ENCODE measurements around the gene IL1RAPL1. TPM values are rescaled to one million over a fixed set of nuclear protein-coding genes. Genes with fewer than 3 reads are reported as not detected.
"Not testable (repeated sequence)": the region's sequence is repeated elsewhere in the genome, so short reads cannot be mapped to it uniquely, and the experiment has no call there.

The IL1RAPL1 gene
- total and polyA plus RNA-seq, 8 donors, result 0.06 to 3.3 (median 0.31) TPM; not detected in 3

GRCh38 chrX:29348288-29348687, 761.0 kb downstream of the IL1RAPL1 start:
- Histone ChIP-seq H3K36me3 (no peaks in the 10 kb centered on the region), H3K4me1 (no peaks in the 10 kb centered on the region), H3K9me3 (no peaks in the 10 kb centered on the region), H3K4me3 (no peak overlapping the region), H3K27me3 (no peaks in the 10 kb centered on the region), H3K27ac (no peak overlapping the region)
- TF ChIP-seq EP300 (IDR thresholded peaks at IDR 0.05), result no peak
- TF ChIP-seq, protein P1, sequence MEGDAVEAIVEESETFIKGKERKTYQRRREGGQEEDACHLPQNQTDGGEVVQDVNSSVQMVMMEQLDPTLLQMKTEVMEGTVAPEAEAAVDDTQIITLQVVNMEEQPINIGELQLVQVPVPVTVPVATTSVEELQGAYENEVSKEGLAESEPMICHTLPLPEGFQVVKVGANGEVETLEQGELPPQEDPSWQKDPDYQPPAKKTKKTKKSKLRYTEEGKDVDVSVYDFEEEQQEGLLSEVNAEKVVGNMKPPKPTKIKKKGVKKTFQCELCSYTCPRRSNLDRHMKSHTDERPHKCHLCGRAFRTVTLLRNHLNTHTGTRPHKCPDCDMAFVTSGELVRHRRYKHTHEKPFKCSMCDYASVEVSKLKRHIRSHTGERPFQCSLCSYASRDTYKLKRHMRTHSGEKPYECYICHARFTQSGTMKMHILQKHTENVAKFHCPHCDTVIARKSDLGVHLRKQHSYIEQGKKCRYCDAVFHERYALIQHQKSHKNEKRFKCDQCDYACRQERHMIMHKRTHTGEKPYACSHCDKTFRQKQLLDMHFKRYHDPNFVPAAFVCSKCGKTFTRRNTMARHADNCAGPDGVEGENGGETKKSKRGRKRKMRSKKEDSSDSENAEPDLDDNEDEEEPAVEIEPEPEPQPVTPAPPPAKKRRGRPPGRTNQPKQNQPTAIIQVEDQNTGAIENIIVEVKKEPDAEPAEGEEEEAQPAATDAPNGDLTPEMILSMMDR (IDR thresholded peaks at IDR 0.05), result no peak
- TF ChIP-seq POLR2AphosphoS5 (IDR thresholded peaks at IDR 0.05), result no peak
- TF ChIP-seq POLR2A (IDR thresholded peaks at IDR 0.05), result no peak
- intact Hi-C loops (cut with DNase I; ENCODE audit: low total_unique reads), result no loop called here
- DNase-seq, result no peak

GRCh38 chrX:29359276-29359675, 772.0 kb downstream of the IL1RAPL1 start:
- Histone ChIP-seq H3K27ac (no peak overlapping the region), H3K36me3 (no peaks in the 10 kb centered on the region), H3K9me3 (no peaks in the 10 kb centered on the region), H3K4me3 (no peak overlapping the region), H3K4me1 (no peaks in the 10 kb centered on the region), H3K27me3 (no peaks in the 10 kb centered on the region)
- 74 to 93% (median 87%) methylated on average over 1 of the region's 1 CpG for WGBS, 5 donors
- DNase-seq, result no peak
- intact Hi-C loops (cut with DNase I; ENCODE audit: low total_unique reads), result no loop called here
- TF ChIP-seq, protein P1 (IDR thresholded peaks at IDR 0.05), result no peak
- no peak for TF ChIP-seq POLR2AphosphoS5 (IDR thresholded peaks at IDR 0.05)
- TF ChIP-seq POLR2A (IDR thresholded peaks at IDR 0.05), result no peak
- TF ChIP-seq EP300 (IDR thresholded peaks at IDR 0.05), result no peak

- H3K4me1 ChIP-seq; H3K36me3 ChIP-seq; H3K27me3 ChIP-seq; intact Hi-C loops (cut with DNase I; ENCODE audit: low total_unique reads); DNase-seq; H3K27ac ChIP-seq; H3K4me3 ChIP-seq: not testable (repeated sequence)
- peaks cover 0 to 23% (median 5%) of the 10 kb centered on the region in 4 donors for H3K9me3 ChIP-seq
These were observed 787.5 kb downstream of the IL1RAPL1 start for GRCh38 chrX:29374765-29375164.

DNA sequence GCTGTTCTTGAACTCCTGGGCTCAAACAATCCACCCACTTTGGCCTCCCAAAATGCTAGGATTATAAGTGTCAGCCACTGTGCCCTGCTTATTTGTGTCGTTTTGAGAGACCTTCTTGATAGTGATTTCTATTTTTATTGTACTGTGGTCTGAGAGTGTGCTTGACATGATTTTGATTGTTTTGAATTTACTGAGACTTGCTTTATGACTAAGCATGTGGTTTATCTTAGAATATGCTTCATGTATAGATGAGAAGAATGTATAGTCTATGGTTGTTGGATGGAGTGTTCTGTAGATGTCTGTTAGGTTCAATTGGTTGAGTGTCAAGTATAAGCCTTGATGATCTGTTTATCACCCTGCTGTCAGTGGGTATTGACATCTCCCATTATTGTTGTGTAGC, 789.3 kb downstream of the IL1RAPL1 start:
- no peaks in the 10 kb centered on the region for H3K4me1 ChIP-seq
- no peak overlapping the region for H3K4me3 ChIP-seq
- 58 to 83% (median 82%) methylated on average over 1 of the region's 1 CpG for WGBS, 5 donors
- intact Hi-C loops (cut with DNase I; ENCODE audit: low total_unique reads), result no loop called here
- H3K27me3 ChIP-seq, result no peaks in the 10 kb centered on the region
- H3K36me3 ChIP-seq, result no peaks in the 10 kb centered on the region
- DNase-seq, result no peak
- TF ChIP-seq POLR2A (IDR thresholded peaks at IDR 0.05), result no peak
- TF ChIP-seq, protein P1 (IDR thresholded peaks at IDR 0.05), result no peak
- TF ChIP-seq EP300 (IDR thresholded peaks at IDR 0.05), result no peak
- TF ChIP-seq POLR2AphosphoS5 (IDR thresholded peaks at IDR 0.05), result no peak
- H3K9me3 ChIP-seq, result peaks cover 0 to 23% (median 5%) of the 10 kb centered on the region in 4 donors
- no peak overlapping the region for H3K27ac ChIP-seq

DNA sequence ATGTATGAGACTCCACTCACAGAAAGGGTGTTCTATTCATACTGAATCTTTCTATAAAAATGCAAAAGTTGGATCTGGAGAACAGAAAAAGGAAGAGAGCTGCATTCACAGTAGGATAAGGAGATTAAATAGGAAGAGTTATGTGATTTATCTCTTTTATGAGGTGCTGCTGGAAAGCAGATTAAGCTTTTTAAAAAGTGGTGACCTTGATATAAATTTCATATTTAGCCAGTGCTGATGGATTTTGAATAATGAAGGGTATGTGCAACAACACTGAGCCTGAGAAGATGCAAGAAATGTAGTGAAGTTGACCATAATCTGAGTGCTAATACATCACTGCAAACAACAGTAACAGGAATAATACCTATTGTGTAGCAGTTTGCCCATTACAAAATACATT, 795.6 kb downstream of the IL1RAPL1 start:
- TF ChIP-seq, protein P1 (IDR thresholded peaks at IDR 0.05), result no peak
- no peak for TF ChIP-seq EP300 (IDR thresholded peaks at IDR 0.05)
- intact Hi-C loops (cut with DNase I; ENCODE audit: low total_unique reads), result no loop called here
- peaks cover 0 to 11% (median under 1%) of the 10 kb centered on the region in 4 donors for H3K9me3 ChIP-seq
- no peaks in the 10 kb centered on the region for H3K27me3 ChIP-seq
- H3K27ac ChIP-seq, result no peak overlapping the region
- H3K4me3 ChIP-seq, result no peak overlapping the region
- DNase-seq, result no peak
- H3K36me3 ChIP-seq, result no peaks in the 10 kb centered on the region
- H3K4me1 ChIP-seq, result no peaks in the 10 kb centered on the region
